DMS153 (cell line): ENCODE measurements around the gene KRTAP5-8.
"Not testable (repeated sequence)": the region's sequence is repeated elsewhere in the genome, so short reads cannot be mapped to it uniquely, and the experiment has no call there.

Experiments used
- DNase-seq: peaks from one replicate; lab custom pipeline; 2025; lab: John Stamatoyannopoulos, UW

KRTAP5-8 gene

GRCh38 chr11:71507102-71507501 lies 30.7 kb upstream of the KRTAP5-8 start:
- no peak for DNase-seq

GRCh38 chr11:71518506-71519471 lies 19.0 kb upstream of the KRTAP5-8 start:
- no peak for DNase-seq

GRCh38 chr11:71519546-71519945 lies 18.3 kb upstream of the KRTAP5-8 start:
- DNase-seq: no peak

- DNase-seq: no peak
Observed at GRCh38 chr11:71525188-71525937, 12.5 kb upstream of the KRTAP5-8 start.

- DNase-seq: no peak
Observed at GRCh38 chr11:71525938-71526495, 11.8 kb upstream of the KRTAP5-8 start.

- DNase-seq: not testable (repeated sequence)
Observed at GRCh38 chr11:71526796-71527575, 10.8 kb upstream of the KRTAP5-8 start, which contains the start of gene KRTAP5-7. Gene KRTAP5-7, plus strand, starts transcription at chr11:71527267. Its CDS starts 34 bp downstream, at chr11:71527301.

GRCh38 chr11:71527576-71528210 lies 10.1 kb upstream of the KRTAP5-8 start:
- no peak for DNase-seq

- DNase-seq: no peak
Observed at GRCh38 chr11:71530602-71531001, 7.2 kb upstream of the KRTAP5-8 start.

GRCh38 chr11:71532036-71532610 lies 5.7 kb upstream of the KRTAP5-8 start:
- no peak for DNase-seq

- DNase-seq: not testable (repeated sequence)
Observed at GRCh38 chr11:71534711-71535608, 2.9 kb upstream of the KRTAP5-8 start.

GRCh38 chr11:71535825-71536224 lies 2.0 kb upstream of the KRTAP5-8 start:
- no peak for DNase-seq

GRCh38 chr11:71537537-71537936 lies 288 bp upstream of the KRTAP5-8 start:
- DNase-seq: no peak

- no peak for DNase-seq
Observed at GRCh38 chr11:71538666-71538990, 803 bp downstream of the KRTAP5-8 start.

GRCh38 chr11:71539017-71539416 lies 1.2 kb downstream of the KRTAP5-8 start:
- no peak for DNase-seq

GRCh38 chr11:71539971-71540370 lies 2.1 kb downstream of the KRTAP5-8 start:
- not testable (repeated sequence) for DNase-seq

GRCh38 chr11:71540521-71541304 lies 2.9 kb downstream of the KRTAP5-8 start:
- not testable (repeated sequence) for DNase-seq

- DNase-seq: no peak
Observed at GRCh38 chr11:71542382-71542781, 4.6 kb downstream of the KRTAP5-8 start.

- no peak for DNase-seq
Observed at GRCh38 chr11:71542879-71543777, 5.3 kb downstream of the KRTAP5-8 start.
